Right ventricle myocardium superior (tissue), 1 donor: ENCODE data around the gene TMOD1. TPM values are rescaled to one million over a fixed set of nuclear protein-coding genes. Genes with fewer than 3 reads are reported as not detected.
"Not testable (repeated sequence)": the region's sequence is repeated elsewhere in the genome, so short reads cannot be mapped to it uniquely, and the experiment has no call there.

ENCODE experiments used
- ATAC-seq: fragments of 200-7000 bp; cut with Tn5 transposase; one replicate; pipeline ENCODE4 v1.9.1; 2020; ENCODE audit warnings: mild to moderate bottlenecking; ENCODE audit not compliant: poor library complexity
- DNase-seq: peaks from one replicate; pipeline ENCODE4 v3.0.0-alpha.2; 2020
- intact Hi-C: fragments of 100-400 bp; cut with DNase I; formaldehyde crosslinking; loops from one replicate; pipeline ENCODE4 v1.11.2; 2022
- long read RNA-seq: library from polyadenylated mRNA; unstranded; transcript quantifications from one replicate; pipeline ENCODE4 v2.0.0, GENCODE V29; 2021
- total RNA-seq: library from RNA; stranded (reverse); fragmentation: NEBNext Ultra II Directional; extraction: Animal tissue kit (Norgen Biotek cat#: 25700); gene quantifications from one replicate; pipeline ENCODE4 v1.2.1, GENCODE V29; 2021
- donor health status: DM: no; HTN: yes; CAD: no; lungs with severe emphysema.

Gene TMOD1
- 192 TPM for total RNA-seq
- long read RNA-seq, transcript TMOD1-201 (10 exons, 3,343 nt): major isoform, 675 of 894 reads
- long read RNA-seq, partial matches to known transcripts: 169 of 894 reads
- long read RNA-seq, other reads (novel, unspliced or antisense): 50 of 894 reads

GRCh38 chr9:97501177-97501971 is at the start of gene TMOD1:
TMOD1 (plus strand) TSS chr9:97501666; CDS start chr9:97524189, 22,523 bp downstream.
- intact Hi-C loops: loop anchor here (10.0 kb wide), 2 partner anchors 53 to 93 kb away; no protein-coding TSS in a partner anchor
- ATAC-seq: peak; percentile 82
- DNase-seq: peak; percentile 82

GRCh38 chr9:97453573-97453972 is 47.9 kb upstream of the TMOD1 start:
- ATAC-seq, intact Hi-C loops, DNase-seq: not testable (repeated sequence)

- ATAC-seq, DNase-seq, intact Hi-C loops: not testable (repeated sequence)
Measured at GRCh38 chr9:97456841-97457240, 44.6 kb upstream of the TMOD1 start.

GRCh38 chr9:97459326-97459725 is 42.1 kb upstream of the TMOD1 start:
- intact Hi-C loops: no loop called here
- ATAC-seq (no peak), DNase-seq (no peak)

- intact Hi-C loops: no loop called here
- no peak for DNase-seq
- no peak for ATAC-seq
Measured at GRCh38 chr9:97462159-97462558, 39.3 kb upstream of the TMOD1 start.

- DNase-seq (no peak), ATAC-seq (no peak)
- intact Hi-C loops: no loop called here
Measured at GRCh38 chr9:97462914-97463313, 38.6 kb upstream of the TMOD1 start.

GRCh38 chr9:97468658-97469448 is 32.6 kb upstream of the TMOD1 start:
- ATAC-seq (peak; percentile 97), DNase-seq (peak; percentile 73)
- intact Hi-C loops: loop anchor here (5.0 kb wide), 1 partner anchor 148 kb away; no protein-coding TSS in a partner anchor

GRCh38 chr9:97470076-97470475 is 31.4 kb upstream of the TMOD1 start:
- no peak for DNase-seq

GRCh38 chr9:97473717-97474116 is 27.7 kb upstream of the TMOD1 start:
- ATAC-seq: peak; percentile 50
- no peak for DNase-seq
- intact Hi-C loops: no loop called here

More at GRCh38 chr9:97470076-97470475, 31.4 kb upstream of the TMOD1 start:
- ATAC-seq: peak; percentile 68
- intact Hi-C loops: no loop called here

- no peak for DNase-seq
- ATAC-seq: no peak
- intact Hi-C loops: no loop called here
Measured at GRCh38 chr9:97474372-97474925, 27.0 kb upstream of the TMOD1 start.

- intact Hi-C loops: no loop called here
- DNase-seq (no peak), ATAC-seq (no peak)
Measured at GRCh38 chr9:97475059-97475458, 26.4 kb upstream of the TMOD1 start.

- ATAC-seq: no peak
- intact Hi-C loops: no loop called here
- no peak for DNase-seq
Measured at GRCh38 chr9:97478301-97478981, 23.0 kb upstream of the TMOD1 start.

- DNase-seq (no peak), ATAC-seq (peak; percentile 41)
- intact Hi-C loops: no loop called here
Measured at GRCh38 chr9:97479496-97480159, 21.8 kb upstream of the TMOD1 start.

- intact Hi-C loops: no loop called here
- DNase-seq: no peak
- no peak for ATAC-seq
Measured at GRCh38 chr9:97480174-97480573, 21.3 kb upstream of the TMOD1 start.

- intact Hi-C loops: no loop called here
- DNase-seq (no peak), ATAC-seq (no peak)
Measured at GRCh38 chr9:97480749-97481148, 20.7 kb upstream of the TMOD1 start.

GRCh38 chr9:97484134-97484533 is 17.3 kb upstream of the TMOD1 start:
- ATAC-seq: no peak
- DNase-seq: no peak
- intact Hi-C loops: no loop called here

GRCh38 chr9:97487107-97487506 is 14.4 kb upstream of the TMOD1 start:
- ATAC-seq: no peak
- no peak for DNase-seq
- intact Hi-C loops: no loop called here

GRCh38 chr9:97487861-97488260 is 13.6 kb upstream of the TMOD1 start:
- intact Hi-C loops: no loop called here
- no peak for ATAC-seq

More at GRCh38 chr9:97487861-97488260, 13.6 kb upstream of the TMOD1 start:
- DNase-seq: no peak
